HepG2 (cell line): Measurements from ENCODE around the gene SUMO1. TPM values are rescaled to one million over a fixed set of nuclear protein-coding genes. Genes with fewer than 3 reads are reported as not detected.

Experiments
- ATM ChIP-seq: fragments of 450-650 bp; IDR thresholded peaks from 2 replicates; pipeline ENCODE4 v1.7.1; 2017; ENCODE audit warnings: mild to moderate bottlenecking, borderline replicate concordance
- FLYWCH1 ChIP-seq: sonication (generic); formaldehyde crosslinking; IDR thresholded peaks from 2 replicates; pipeline ENCODE4 v1.8.1; 2023; ENCODE audit warnings: mild to moderate bottlenecking, missing genetic modification reagents
- HCFC1 ChIP-seq: fragments of 150-350 bp; IDR thresholded peaks from 2 replicates; pipeline ENCODE4 v1.6.1; 2014; ENCODE audit warnings: low read depth, low read length
- HHEX ChIP-seq: IDR thresholded peaks from 2 replicates; pipeline ENCODE4 v1.6.1; 2016; ENCODE audit warnings: control low read depth
- HOXA9 ChIP-seq: sonication (generic); formaldehyde crosslinking; IDR thresholded peaks from 2 replicates; pipeline ENCODE4 v1.8.1; 2022; ENCODE audit warnings: missing genetic modification reagents, mild to moderate bottlenecking, moderate library complexity, borderline replicate concordance
- KAT8 ChIP-seq: IDR thresholded peaks from 2 replicates; pipeline ENCODE4 v1.6.1; 2016; ENCODE audit warnings: missing genetic modification reagents, missing compliant biosample characterization
- KDM2A ChIP-seq: sonication (generic); formaldehyde crosslinking; IDR thresholded peaks from 2 replicates; pipeline ENCODE4 v1.4.0; 2020; ENCODE audit warnings: low read depth, missing genetic modification reagents, borderline replicate concordance
- KLF12 ChIP-seq: sonication (generic); formaldehyde crosslinking; IDR thresholded peaks from 2 replicates; pipeline ENCODE4 v1.4.0; 2020; ENCODE audit warnings: missing genetic modification reagents, borderline replicate concordance
- MAZ ChIP-seq, 2 experiments: sonication (generic) in 1 of 2; formaldehyde crosslinking in 1 of 2; IDR thresholded peaks; 2 replicates each; pipeline versions ENCODE4 v1.5.0 to v1.6.1; 2012 to 2020; ENCODE audit warnings: low read depth in 2 of 2, mild to moderate bottlenecking in 2 of 2, borderline replicate concordance in 1 of 2, improper control_type of control experiment in 1 of 2, low read length in 1 of 2, missing genetic modification reagents in 1 of 2, moderate library complexity in 1 of 2
- MEF2D ChIP-seq: sonication (generic); formaldehyde crosslinking; IDR thresholded peaks from 2 replicates; pipeline ENCODE4 v1.5.1; 2020; ENCODE audit warnings: mild to moderate bottlenecking, missing genetic modification reagents
- NR2C2 ChIP-seq: sonication (generic); formaldehyde crosslinking; IDR thresholded peaks from 2 replicates; pipeline ENCODE4 v1.4.0; 2020; ENCODE audit warnings: missing genetic modification reagents, mild to moderate bottlenecking, moderate library complexity, borderline replicate concordance
- PRMT3 ChIP-seq: sonication (generic); formaldehyde crosslinking; IDR thresholded peaks from 2 replicates; pipeline ENCODE4 v1.8.1; 2022; ENCODE audit warnings: low read depth, mild to moderate bottlenecking, moderate library complexity, missing genetic modification reagents, borderline replicate concordance
- RFX3 ChIP-seq: IDR thresholded peaks from 2 replicates; pipeline ENCODE4 v1.6.1; 2016; ENCODE audit warnings: missing biosample characterization, missing genetic modification reagents
- SRSF9 ChIP-seq: fragments of 200-400 bp; formaldehyde crosslinking; IDR thresholded peaks from 2 replicates; pipeline ENCODE4 v1.6.1; 2018; ENCODE audit warnings: borderline replicate concordance, mild to moderate bottlenecking, low read depth, low read length; ENCODE audit not compliant: insufficient read depth, poor library complexity, severe bottlenecking
- TFAP4 ChIP-seq: sonication (generic); IDR thresholded peaks from 2 replicates; pipeline ENCODE4 v1.6.1; 2016; ENCODE audit warnings: low read depth, borderline replicate concordance
- TSC22D2 ChIP-seq: sonication (generic); formaldehyde crosslinking; IDR thresholded peaks from 2 replicates; pipeline ENCODE4 v1.5.1; 2020; ENCODE audit warnings: missing genetic modification reagents, mild to moderate bottlenecking, borderline replicate concordance
- YY1 ChIP-seq: IDR thresholded peaks from 2 replicates; pipeline ENCODE4 v1.6.1; 2011; ENCODE audit warnings: low read length, low read depth, moderate library complexity, mild to moderate bottlenecking; ENCODE audit not compliant: insufficient read depth, insufficient replicate concordance
- ZBTB20 ChIP-seq: sonication (generic); formaldehyde crosslinking; IDR thresholded peaks from 2 replicates; pipeline ENCODE4 v1.8.1; 2023; ENCODE audit warnings: missing genetic modification reagents, low read depth, mild to moderate bottlenecking, borderline replicate concordance
- ZFP62 ChIP-seq: sonication (generic); formaldehyde crosslinking; IDR thresholded peaks from 2 replicates; pipeline ENCODE4 v1.4.0; 2020; ENCODE audit warnings: missing genetic modification reagents
- ZNF367 ChIP-seq: sonication (generic); formaldehyde crosslinking; IDR thresholded peaks from 2 replicates; pipeline ENCODE4 v1.4.0; 2020; ENCODE audit warnings: missing genetic modification reagents, borderline replicate concordance
- ZNF546 ChIP-seq: sonication (generic); formaldehyde crosslinking; conservative IDR thresholded peaks from 2 replicates; pipeline ENCODE4 v1.8.1; 2023; ENCODE audit warnings: mild to moderate bottlenecking, missing genetic modification reagents
- ZNF550 ChIP-seq: sonication (generic); formaldehyde crosslinking; IDR thresholded peaks from 2 replicates; pipeline ENCODE4 v1.4.0; 2020; ENCODE audit warnings: mild to moderate bottlenecking, missing genetic modification reagents, borderline replicate concordance
- ZNF790 ChIP-seq: sonication (generic); formaldehyde crosslinking; IDR thresholded peaks from 2 replicates; pipeline ENCODE4 v1.8.0; 2022; ENCODE audit warnings: missing genetic modification reagents, mild to moderate bottlenecking, borderline replicate concordance
- polyA plus RNA-seq, 8 experiments: library from polyadenylated mRNA; depleted of rRNA in 3 of 8; stranded (reverse) in 7 of 8; unstranded in 1 of 8; fragments of >200 nt; fragmentation: Illumina TruSeq in 4 of 8; extraction: Trizol in 4 of 8; gene quantifications; 2 replicates each; pipeline versions ENCODE4 v1.2.1 to v1.2.3, GENCODE V29; 2011 to 2016; ENCODE audit warnings: low read depth in 4 of 8, missing spikeins in 1 of 8, mixed read lengths in 1 of 8; ENCODE audit not compliant: insufficient read depth in 1 of 8
- total RNA-seq, 5 experiments: library from RNA; depleted of rRNA; stranded (reverse); fragments of >200 nt; fragmentation: Illumina TruSeq; extraction: Trizol; gene quantifications; 2 replicates each; pipeline ENCODE4 v1.2.3, GENCODE V29; 2016; ENCODE audit warnings: low read depth in 1 of 5
- TF ChIP-seq, protein P1 (sequence below): sonication (generic); formaldehyde crosslinking; IDR thresholded peaks from 2 replicates; pipeline ENCODE4 v1.5.0; 2020; ENCODE audit warnings: mild to moderate bottlenecking, missing genetic modification reagents

SUMO1 gene
- total and polyA plus RNA-seq, 2 of the 13 experiments (the other 11 are each of a cell fraction or from before 2014, with no cell fraction given) = 101 to 173 TPM

DNA sequence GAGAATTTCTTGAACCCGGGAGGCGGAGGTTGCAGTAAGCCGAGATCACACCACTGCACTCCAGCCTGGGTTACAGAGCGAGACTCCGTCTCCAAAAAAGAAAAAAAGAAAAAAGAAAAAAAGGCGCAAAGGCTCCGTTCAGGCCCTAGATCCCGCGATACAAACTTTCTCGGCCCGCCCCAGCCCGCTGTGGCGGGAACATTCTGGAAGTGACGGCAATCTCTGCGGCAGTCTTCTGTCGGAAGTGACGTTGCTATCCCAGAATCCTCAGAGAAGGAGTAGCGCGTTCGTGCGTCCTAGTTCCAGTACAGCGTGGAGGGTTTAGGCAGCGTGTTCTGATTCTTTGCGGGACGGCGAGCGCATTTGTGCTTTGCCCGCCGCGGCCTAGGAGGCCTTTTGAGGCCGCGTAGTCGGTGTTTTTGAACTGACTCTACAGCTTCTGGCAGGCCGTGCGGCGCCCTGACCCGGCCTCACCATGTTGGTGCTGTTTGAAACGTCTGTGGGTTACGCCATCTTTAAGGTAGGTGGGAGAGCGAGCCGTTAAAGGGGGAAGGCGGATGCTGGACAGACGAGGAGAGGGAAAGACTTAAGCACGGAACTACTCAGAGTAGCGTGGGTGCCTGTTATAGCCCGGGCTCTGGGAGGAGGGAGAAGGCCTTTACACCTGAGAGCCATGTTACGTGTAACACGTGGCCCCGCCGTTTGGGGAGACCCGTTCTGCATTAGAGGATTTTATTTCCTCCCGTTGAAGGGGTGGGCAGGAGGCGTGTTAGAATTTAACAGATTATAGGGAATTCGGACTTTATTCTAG lies 27.3 kb upstream of the SUMO1 start, which contains the start of gene NOP58 (continued):
- 0 out of 2 replicates have a peak, but pooled peaks have one; percentile 29 for TF ChIP-seq ZFP62 (CRISPR knock-in tag)
- TF ChIP-seq MEF2D (CRISPR knock-in tag) = peak; percentile 88
- peak; percentile 52; the same call in 1 of the 2 replicates for TF ChIP-seq KLF12 (CRISPR knock-in tag)
- TF ChIP-seq TFAP4 = no peak; the same call in 1 of the 2 replicates
- TF ChIP-seq HCFC1 = peak; percentile 54; the same call in 1 of the 2 replicates
- no peak for TF ChIP-seq FLYWCH1 (CRISPR knock-in tag)
- peak; percentile 75; the same call in 1 of the 2 replicates for TF ChIP-seq NR2C2 (CRISPR knock-in tag)
- TF ChIP-seq HOXA9 (CRISPR knock-in tag) = 0 out of 2 replicates have a peak, but pooled peaks have one; percentile 17
- TF ChIP-seq ZBTB20 (CRISPR knock-in tag) = peak; percentile 93
- TF ChIP-seq HHEX (CRISPR knock-in tag) = no peak
- peak; percentile 31; the same call in 1 of the 2 replicates for TF ChIP-seq ZNF790 (CRISPR knock-in tag)
- TF ChIP-seq SRSF9 = no peak
- no peak for TF ChIP-seq RFX3 (CRISPR knock-in tag)
- TF ChIP-seq, protein P1, sequence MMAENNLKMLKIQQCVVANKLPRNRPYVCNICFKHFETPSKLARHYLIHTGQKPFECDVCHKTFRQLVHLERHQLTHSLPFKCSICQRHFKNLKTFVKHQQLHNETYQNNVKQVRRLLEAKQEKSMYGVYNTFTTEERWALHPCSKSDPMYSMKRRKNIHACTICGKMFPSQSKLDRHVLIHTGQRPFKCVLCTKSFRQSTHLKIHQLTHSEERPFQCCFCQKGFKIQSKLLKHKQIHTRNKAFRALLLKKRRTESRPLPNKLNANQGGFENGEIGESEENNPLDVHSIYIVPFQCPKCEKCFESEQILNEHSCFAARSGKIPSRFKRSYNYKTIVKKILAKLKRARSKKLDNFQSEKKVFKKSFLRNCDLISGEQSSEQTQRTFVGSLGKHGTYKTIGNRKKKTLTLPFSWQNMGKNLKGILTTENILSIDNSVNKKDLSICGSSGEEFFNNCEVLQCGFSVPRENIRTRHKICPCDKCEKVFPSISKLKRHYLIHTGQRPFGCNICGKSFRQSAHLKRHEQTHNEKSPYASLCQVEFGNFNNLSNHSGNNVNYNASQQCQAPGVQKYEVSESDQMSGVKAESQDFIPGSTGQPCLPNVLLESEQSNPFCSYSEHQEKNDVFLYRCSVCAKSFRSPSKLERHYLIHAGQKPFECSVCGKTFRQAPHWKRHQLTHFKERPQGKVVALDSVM (CRISPR knock-in tag) = no peak; the same call in 1 of the 2 replicates
- no peak; the same call in 1 of the 2 replicates for TF ChIP-seq ZNF550 (CRISPR knock-in tag)
- no peak; the same call in 1 of the 2 replicates for TF ChIP-seq PRMT3
- TF ChIP-seq ZNF546 (CRISPR knock-in tag) = peak; percentile 78; the same call in 1 of the 2 replicates
- TF ChIP-seq YY1 = peak; percentile 92
- no peak; the same call in none of the 2 replicates for TF ChIP-seq MAZ (IDR thresholded peaks at IDR 0.05; ENCODE audit: borderline replicate concordance, low read depth, low read length)
- peak; percentile 5; the same call in 1 of the 2 replicates for TF ChIP-seq MAZ (CRISPR knock-in tag; IDR thresholded peaks at IDR 0.05; ENCODE audit: low read depth)
- peak; percentile 96 for TF ChIP-seq KAT8 (CRISPR knock-in tag)
- peak; percentile 96 for TF ChIP-seq KDM2A
- peak; percentile 82; the same call in 1 of the 2 replicates for TF ChIP-seq TSC22D2 (CRISPR knock-in tag)
- no peak for TF ChIP-seq ATM
- TF ChIP-seq ZNF367 = no peak; the same call in 1 of the 2 replicates
